GM06990 (cell line): ENCODE data around the gene MAD1L1.

Source experiments
- DNase-seq: peaks from one replicate; pipeline ENCODE4 v3.0.0-alpha.2; 2011; ENCODE audit not compliant: insufficient read length; ENCODE audit errors: extremely low read depth
- H3K27me3 ChIP-seq: replicated peaks from 2 replicates; pipeline ENCODE4 v1.6.0; 2011; ENCODE audit warnings: low read length; ENCODE audit not compliant: control insufficient read depth, insufficient read depth
- H3K36me3 ChIP-seq: 2 replicates; pipeline ENCODE4 v1.5.1; 2011; ENCODE audit warnings: low read length; ENCODE audit not compliant: control insufficient read depth, insufficient read depth
- H3K4me3 ChIP-seq: replicated peaks from 2 replicates; pipeline ENCODE4 v1.5.1; 2011; ENCODE audit warnings: low read depth, mild to moderate bottlenecking, control low read depth, low read length
- CTCF ChIP-seq: IDR thresholded peaks from 2 replicates; pipeline ENCODE4 v1.5.1; 2011; ENCODE audit warnings: low read length, control low read depth, mild to moderate bottlenecking, inconsistent platforms; ENCODE audit not compliant: insufficient read depth, poor library complexity, severe bottlenecking

The MAD1L1 gene

GRCh38 chr7:2002561-2003450 lies 229.9 kb downstream of the MAD1L1 start:
- Histone ChIP-seq H3K4me3 (no peak overlapping the region), H3K27me3 (no peaks in the 10 kb centered on the region), H3K36me3 (peaks cover 4% of the 10 kb centered on the region)
- no peak for DNase-seq
- no peak for TF ChIP-seq CTCF

GRCh38 chr7:2001601-2002442 lies 230.9 kb downstream of the MAD1L1 start:
- Histone ChIP-seq H3K36me3 (peaks cover 4% of the 10 kb centered on the region), H3K4me3 (no peak overlapping the region), H3K27me3 (no peaks in the 10 kb centered on the region)
- TF ChIP-seq CTCF: no peak
- no peak for DNase-seq

GRCh38 chr7:2000746-2001321 lies 231.9 kb downstream of the MAD1L1 start:
- TF ChIP-seq CTCF: no peak
- no peak for DNase-seq
- Histone ChIP-seq H3K27me3 (no peaks in the 10 kb centered on the region), H3K4me3 (no peak overlapping the region), H3K36me3 (peaks cover 4% of the 10 kb centered on the region)

GRCh38 chr7:2000153-2000687 lies 232.5 kb downstream of the MAD1L1 start:
- Histone ChIP-seq H3K36me3 (peaks cover 4% of the 10 kb centered on the region), H3K27me3 (no peaks in the 10 kb centered on the region), H3K4me3 (no peak overlapping the region)
- no peak for DNase-seq
- no peak for TF ChIP-seq CTCF

GRCh38 chr7:1999278-1999984 lies 233.3 kb downstream of the MAD1L1 start:
- Histone ChIP-seq H3K36me3 (peaks cover 2% of the 10 kb centered on the region), H3K4me3 (no peak overlapping the region), H3K27me3 (no peaks in the 10 kb centered on the region)
- no peak for DNase-seq
- TF ChIP-seq CTCF: no peak
